HG03342 (cell line): ENCODE results near the gene ITGB3BP.
"Not testable (repeated sequence)": the region's sequence is repeated elsewhere in the genome, so short reads cannot be mapped to it uniquely, and the experiment has no call there.

Experiments used
- ATAC-seq: cut with Tn5 transposase; IDR thresholded peaks from one replicate; pipeline ENCODE4 v1.9.1; 2021; ENCODE audit warnings: mild to moderate bottlenecking, moderate library complexity; ENCODE audit not compliant: unreplicated experiment

ITGB3BP gene

GRCh38 chr1:63509718-63510117, 13.3 kb downstream of the ITGB3BP start:
- no peak for ATAC-seq

GRCh38 chr1:63506782-63507181, 16.2 kb downstream of the ITGB3BP start:
- ATAC-seq, result no peak

DNA sequence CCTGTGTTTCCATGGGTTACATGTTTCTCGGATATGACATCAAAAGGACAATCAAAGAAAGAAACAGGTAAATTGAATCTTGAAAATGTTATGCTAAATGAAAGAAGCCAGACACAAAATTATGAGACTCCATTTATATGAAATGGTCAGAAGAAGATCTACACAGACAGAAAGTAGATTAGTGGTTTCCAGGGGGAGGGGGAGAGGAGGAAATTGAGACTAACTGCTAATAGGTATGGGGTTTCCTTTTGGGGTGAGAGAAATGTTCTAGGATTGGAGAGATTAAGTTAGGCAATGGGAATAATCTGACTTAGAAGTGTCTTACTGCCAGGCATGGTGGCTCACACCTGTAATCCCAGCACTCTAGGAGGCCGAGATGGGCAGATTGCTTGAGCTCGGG, 21.8 kb downstream of the ITGB3BP start:
- no peak for ATAC-seq

GRCh38 chr1:63498106-63498505, 24.9 kb downstream of the ITGB3BP start:
- ATAC-seq, result no peak

GRCh38 chr1:63497577-63497976, 25.4 kb downstream of the ITGB3BP start:
- ATAC-seq, result no peak

- ATAC-seq, result no peak
These were observed 35.5 kb downstream of the ITGB3BP start for GRCh38 chr1:63487336-63488065.

- ATAC-seq, result no peak
These were observed 36.4 kb downstream of the ITGB3BP start for GRCh38 chr1:63486629-63487028.

DNA sequence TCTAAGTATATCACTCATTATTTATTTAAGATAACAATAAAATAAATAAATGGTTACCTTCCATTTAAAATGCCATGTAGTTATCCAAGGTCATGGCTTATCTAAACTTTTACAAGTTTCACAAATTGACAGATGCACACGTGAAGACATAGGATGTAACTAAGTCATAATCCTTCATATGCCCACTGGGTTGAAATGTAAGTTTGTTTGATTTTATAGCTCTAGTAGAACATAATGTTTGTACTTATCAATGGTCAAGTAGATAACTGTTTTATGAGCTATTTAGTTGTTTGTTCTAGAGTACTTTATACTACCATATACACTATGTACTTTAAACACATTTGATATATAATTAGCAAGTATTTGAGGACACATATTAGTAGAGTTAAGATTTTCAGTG, 43.0 kb downstream of the ITGB3BP start:
- no peak for ATAC-seq

GRCh38 chr1:63475761-63476160, 47.3 kb downstream of the ITGB3BP start:
- no peak for ATAC-seq

DNA sequence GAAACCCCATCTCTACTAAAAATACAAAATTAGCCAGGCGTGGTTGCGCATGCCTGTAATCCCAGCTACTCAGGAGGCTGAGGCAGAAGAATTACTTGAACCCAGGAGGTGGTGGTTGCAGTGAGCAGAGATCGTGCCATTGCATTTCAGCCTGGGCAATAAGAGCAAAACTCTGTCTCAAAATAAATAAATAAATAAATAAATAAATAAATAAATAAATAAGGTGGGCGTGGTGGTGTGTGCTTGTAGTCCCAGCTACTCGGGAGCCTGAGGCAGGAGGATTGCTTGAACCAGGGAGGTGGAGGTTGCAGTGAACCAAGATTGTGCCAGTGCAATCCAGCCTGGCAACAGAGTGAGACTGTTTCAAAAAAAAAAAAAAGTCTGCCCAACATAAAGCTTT, 54.3 kb downstream of the ITGB3BP start:
- ATAC-seq, result not testable (repeated sequence)

GRCh38 chr1:63466759-63467158, 56.3 kb downstream of the ITGB3BP start:
- ATAC-seq, result no peak

DNA sequence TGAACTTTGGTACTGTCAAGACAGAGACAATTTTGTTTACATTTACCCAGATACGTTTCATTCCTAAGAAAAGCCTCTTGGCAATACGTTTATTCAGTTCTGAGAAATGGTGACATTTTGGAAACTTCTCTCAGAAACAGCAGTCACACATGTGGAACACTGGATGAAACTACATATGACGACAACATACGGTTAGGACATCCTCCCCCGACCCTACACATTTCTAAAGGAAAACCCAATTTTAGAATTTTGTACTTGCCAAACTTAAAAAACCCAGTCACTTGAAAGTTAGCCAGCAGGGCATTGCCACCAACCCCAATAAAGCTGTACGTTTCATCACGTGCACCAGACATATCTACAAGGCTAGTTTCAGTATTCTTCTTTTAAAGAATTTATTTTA, 56.8 kb downstream of the ITGB3BP start:
- ATAC-seq, result no peak

- no peak for ATAC-seq
These were observed 59.8 kb downstream of the ITGB3BP start for GRCh38 chr1:63463248-63463647.

- no peak for ATAC-seq
These were observed 61.3 kb downstream of the ITGB3BP start for GRCh38 chr1:63461661-63462230.

DNA sequence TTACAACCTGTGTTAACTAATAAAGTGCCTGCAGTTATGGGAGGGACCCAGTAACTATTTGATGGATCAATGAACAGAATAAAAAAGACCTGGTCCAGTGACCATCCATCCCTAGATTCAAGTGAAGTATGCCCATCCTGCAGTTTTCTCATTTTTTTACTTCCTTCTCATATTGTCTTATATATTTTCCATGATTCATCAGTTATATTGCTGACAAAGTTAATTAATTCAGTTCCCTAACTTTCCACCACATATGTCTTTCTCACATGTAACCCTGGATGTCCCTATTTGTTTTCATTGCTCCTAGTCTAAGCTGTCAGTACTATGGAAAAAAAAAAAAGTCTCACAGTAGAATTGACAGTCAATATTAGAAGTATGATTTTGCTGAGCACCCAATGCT, 64.3 kb downstream of the ITGB3BP start:
- no peak for ATAC-seq

DNA sequence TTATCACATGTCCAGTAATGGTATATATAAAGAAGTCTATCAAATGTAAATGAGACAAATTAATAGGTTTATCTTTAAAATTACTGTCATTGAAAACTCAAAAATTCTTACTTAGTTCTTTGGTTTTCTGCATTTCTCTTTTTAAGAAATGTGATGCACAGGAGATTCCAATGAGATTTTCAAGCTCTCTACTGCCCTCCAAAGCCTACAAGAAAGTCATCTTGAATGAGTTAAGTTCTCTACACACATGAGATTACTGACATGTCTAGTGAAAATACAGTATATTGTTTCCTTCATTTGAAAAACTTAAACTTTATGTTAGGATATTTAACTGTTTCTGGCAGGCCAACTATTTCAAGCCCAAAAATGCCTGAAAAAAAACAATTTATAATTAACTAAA, 68.8 kb downstream of the ITGB3BP start:
- no peak for ATAC-seq

- no peak for ATAC-seq
These were observed 69.8 kb downstream of the ITGB3BP start for GRCh38 chr1:63453232-63453631.

GRCh38 chr1:63450416-63450815, 72.6 kb downstream of the ITGB3BP start:
- no peak for ATAC-seq

GRCh38 chr1:63448731-63449246, 74.2 kb downstream of the ITGB3BP start:
- no peak for ATAC-seq

DNA sequence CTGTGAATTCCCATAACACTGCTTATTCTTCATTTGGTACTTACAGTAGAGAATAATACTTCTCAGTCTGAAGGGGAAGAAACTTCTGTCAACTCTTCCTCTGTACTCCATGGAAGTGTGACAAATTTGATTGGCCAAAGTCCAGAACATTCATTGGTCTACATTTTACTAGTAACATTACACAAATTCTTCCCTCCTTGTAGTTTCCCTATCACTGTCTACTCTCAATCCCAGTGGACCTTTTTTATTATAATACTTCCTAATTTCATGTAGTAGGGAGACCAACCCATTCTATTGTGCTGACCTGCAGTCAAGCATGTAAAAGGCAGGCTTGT, 80.9 kb downstream of the ITGB3BP start:
- no peak for ATAC-seq

- no peak for ATAC-seq
These were observed 87.9 kb downstream of the ITGB3BP start for GRCh38 chr1:63435161-63435560.

- ATAC-seq, result no peak
These were observed 93.7 kb downstream of the ITGB3BP start for GRCh38 chr1:63429281-63429680.

DNA sequence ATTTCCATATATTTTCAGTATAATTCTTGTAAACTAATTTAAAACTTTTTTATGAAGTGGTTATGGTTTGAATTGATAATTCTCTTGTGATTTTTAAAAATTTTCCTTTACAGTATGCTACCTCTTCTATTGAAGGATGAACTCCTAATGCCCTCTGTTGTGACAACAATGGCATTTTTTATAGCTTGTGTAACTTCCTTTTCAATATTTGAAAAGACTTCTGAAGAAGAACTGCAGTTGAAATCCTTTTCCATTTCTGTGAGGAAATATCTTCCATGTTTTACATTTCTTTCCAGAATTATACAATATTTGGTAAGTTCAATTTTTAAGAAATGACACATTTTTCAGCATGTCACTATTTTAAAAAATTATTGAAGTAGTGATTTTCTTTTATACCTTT, 94.2 kb downstream of the ITGB3BP start:
- no peak for ATAC-seq
